ENCODE data around the gene GRIA3.
"Not testable (repeated sequence)": the region's sequence is repeated elsewhere in the genome, so short reads cannot be mapped to it uniquely, and the experiment has no call there.

GRIA3 gene

GRCh38 chrX:123361371-123361770 is 177.3 kb downstream of the GRIA3 start:
- no peak for DNase-seq

GRCh38 chrX:123386196-123386595 is 202.1 kb downstream of the GRIA3 start:
- DNase-seq = not testable (repeated sequence)

GRCh38 chrX:123392921-123393320 is 208.8 kb downstream of the GRIA3 start:
- DNase-seq = no peak

GRCh38 chrX:123399709-123400108 is 215.6 kb downstream of the GRIA3 start:
- no peak for DNase-seq

GRCh38 chrX:123405231-123405630 is 221.2 kb downstream of the GRIA3 start:
- DNase-seq = no peak

- DNase-seq = no peak
Measured at GRCh38 chrX:123408821-123409737, 225.0 kb downstream of the GRIA3 start.

- DNase-seq = peak; percentile 26
Measured at GRCh38 chrX:123422875-123423274, 238.8 kb downstream of the GRIA3 start.

- DNase-seq = no peak
Measured at GRCh38 chrX:123424546-123424945, 240.5 kb downstream of the GRIA3 start.

GRCh38 chrX:123425471-123425870 is 241.4 kb downstream of the GRIA3 start:
- DNase-seq = no peak

GRCh38 chrX:123425904-123426303 is 241.8 kb downstream of the GRIA3 start:
- no peak for DNase-seq

GRCh38 chrX:123432361-123433150 is 248.5 kb downstream of the GRIA3 start:
- no peak for DNase-seq

GRCh38 chrX:123436512-123437136 is 252.5 kb downstream of the GRIA3 start:
- DNase-seq = no peak

GRCh38 chrX:123439926-123440325 is 255.8 kb downstream of the GRIA3 start:
- not testable (repeated sequence) for DNase-seq

- no peak for DNase-seq
Measured at GRCh38 chrX:123442764-123443163, 258.7 kb downstream of the GRIA3 start.

- no peak for DNase-seq
Measured at GRCh38 chrX:123447506-123447905, 263.4 kb downstream of the GRIA3 start.

GRCh38 chrX:123449335-123449734 is 265.3 kb downstream of the GRIA3 start:
- DNase-seq = no peak

- DNase-seq = peak; percentile 0
Measured at GRCh38 chrX:123450222-123450621, 266.1 kb downstream of the GRIA3 start.

GRCh38 chrX:123454712-123455431 is 270.8 kb downstream of the GRIA3 start:
- no peak for DNase-seq

- DNase-seq = no peak
Measured at GRCh38 chrX:123455693-123456092, 271.6 kb downstream of the GRIA3 start.

GRCh38 chrX:123464709-123465108 is 280.6 kb downstream of the GRIA3 start:
- no peak for DNase-seq

- no peak for DNase-seq
Measured at GRCh38 chrX:123468481-123468880, 284.4 kb downstream of the GRIA3 start.

- DNase-seq = no peak
Measured at GRCh38 chrX:123475068-123475724, 291.1 kb downstream of the GRIA3 start.
